ENCODE measurements around the gene CLDN15.
A peak's percentile ranks its signal among the peaks of the same experiment; 100 is the strongest.
"Not testable (repeated sequence)": the region's sequence is repeated elsewhere in the genome, so short reads cannot be mapped to it uniquely, and the experiment has no call there.

Gene CLDN15

GRCh38 chr7:101199522-101199921 is 38.1 kb downstream of the CLDN15 start:
- not testable (repeated sequence) for DNase-seq (ENCODE audit: low spot score)

- no peak for DNase-seq (ENCODE audit: low spot score)
These were observed 39.1 kb downstream of the CLDN15 start for GRCh38 chr7:101198476-101198875.

- no peak for DNase-seq (ENCODE audit: low spot score)
These were observed 39.6 kb downstream of the CLDN15 start for GRCh38 chr7:101197991-101198390.

GRCh38 chr7:101195884-101196283 is 41.7 kb downstream of the CLDN15 start:
- DNase-seq (ENCODE audit: low spot score) = no peak

GRCh38 chr7:101189109-101189508 is 48.5 kb downstream of the CLDN15 start:
- no peak for DNase-seq (ENCODE audit: low spot score)

GRCh38 chr7:101186844-101187428 is 50.7 kb downstream of the CLDN15 start:
- no peak for DNase-seq (ENCODE audit: low spot score)

GRCh38 chr7:101186194-101186593 is 51.4 kb downstream of the CLDN15 start:
- no peak for DNase-seq (ENCODE audit: low spot score)

GRCh38 chr7:101185258-101185839 is 52.3 kb downstream of the CLDN15 start:
- DNase-seq (ENCODE audit: low spot score) = peak; percentile 85

Data from SW480 (cell line).